ENCODE measurements around the gene FMNL2.

GRCh38 chr2:152387041-152387440 is 52.1 kb downstream of the FMNL2 start:
- TF ChIP-seq CTCF (IDR thresholded peaks at IDR 0.05), result no peak
- TF ChIP-seq POLR2AphosphoS5 (IDR thresholded peaks at IDR 0.05; ENCODE audit: low read depth, low read length), result no peak
- TF ChIP-seq SIN3A (IDR thresholded peaks at IDR 0.05; ENCODE audit: borderline replicate concordance, insufficient read depth, low read depth, low read length), result no peak
- TF ChIP-seq REST (IDR thresholded peaks at IDR 0.05; ENCODE audit: insufficient read depth in 1 of 2, low read depth in 2 of 2, low read length in 1 of 2), result no peak
- no peak for TF ChIP-seq TCF7L2 (IDR thresholded peaks at IDR 0.05; ENCODE audit: low read depth, low read length)

All from Panc1 (cell line).